Measurements from ENCODE around the gene ANK3.

Gene ANK3

GRCh38 chr10:60367024-60367423 is 22.7 kb downstream of the ANK3 start:
- no peak for TF ChIP-seq CTCF (IDR thresholded peaks at IDR 0.05)

- no peak for TF ChIP-seq CTCF (IDR thresholded peaks at IDR 0.05)
Observed at GRCh38 chr10:60363187-60363586, 26.5 kb downstream of the ANK3 start.

GRCh38 chr10:60362461-60362860 is 27.2 kb downstream of the ANK3 start:
- TF ChIP-seq CTCF (IDR thresholded peaks at IDR 0.05), result no peak

- no peak for TF ChIP-seq CTCF (IDR thresholded peaks at IDR 0.05)
Observed at GRCh38 chr10:60359066-60359465, 30.6 kb downstream of the ANK3 start.

GRCh38 chr10:60358282-60358681 is 31.4 kb downstream of the ANK3 start:
- TF ChIP-seq CTCF (IDR thresholded peaks at IDR 0.05), result no peak

- TF ChIP-seq CTCF (IDR thresholded peaks at IDR 0.05), result no peak
Observed at GRCh38 chr10:60353519-60354258, 36.0 kb downstream of the ANK3 start.

- TF ChIP-seq CTCF (IDR thresholded peaks at IDR 0.05), result no peak
Observed at GRCh38 chr10:60352105-60352504, 37.6 kb downstream of the ANK3 start.

All from LNCAP (cell line).